Stimulated activated CD8-positive, alpha-beta memory T cell treated with anti-CD3 and anti-CD28 coated beads, Interleukin-15, amount 100 ng/mL, for 4 hours (primary cell): Measurements from ENCODE around the gene MPP4.
"Not testable (repeated sequence)": the region's sequence is repeated elsewhere in the genome, so short reads cannot be mapped to it uniquely, and the experiment has no call there.

Experiments used
- DNase-seq, 2 donors: peaks; one replicate each; pipeline ENCODE4 v3.0.0-alpha.2; 2020; ENCODE audit warnings: low read depth in 2 of 2

Gene MPP4

GRCh38 chr2:201671205-201671604 lies 27.2 kb downstream of the MPP4 start:
- DNase-seq = not testable (repeated sequence)

DNA sequence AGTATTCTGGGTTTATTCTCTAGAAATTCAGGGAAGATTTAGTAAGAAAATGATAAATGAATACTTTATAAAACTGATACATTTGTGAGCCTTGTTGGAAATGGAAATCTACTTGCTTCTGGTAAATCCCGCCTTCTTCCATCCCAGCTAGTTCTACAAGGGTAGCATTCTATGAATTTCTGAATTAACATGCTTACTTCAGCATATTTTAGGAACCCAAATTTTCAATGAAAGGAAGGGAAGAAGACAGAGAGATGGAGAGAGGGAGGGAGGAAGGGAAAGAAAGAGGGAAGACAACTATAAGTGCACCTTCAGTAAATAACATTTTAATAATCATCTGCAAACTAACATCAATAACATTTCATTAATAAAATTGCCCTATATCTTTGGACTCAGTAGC lies 28.6 kb downstream of the MPP4 start:
- DNase-seq = no peak

DNA sequence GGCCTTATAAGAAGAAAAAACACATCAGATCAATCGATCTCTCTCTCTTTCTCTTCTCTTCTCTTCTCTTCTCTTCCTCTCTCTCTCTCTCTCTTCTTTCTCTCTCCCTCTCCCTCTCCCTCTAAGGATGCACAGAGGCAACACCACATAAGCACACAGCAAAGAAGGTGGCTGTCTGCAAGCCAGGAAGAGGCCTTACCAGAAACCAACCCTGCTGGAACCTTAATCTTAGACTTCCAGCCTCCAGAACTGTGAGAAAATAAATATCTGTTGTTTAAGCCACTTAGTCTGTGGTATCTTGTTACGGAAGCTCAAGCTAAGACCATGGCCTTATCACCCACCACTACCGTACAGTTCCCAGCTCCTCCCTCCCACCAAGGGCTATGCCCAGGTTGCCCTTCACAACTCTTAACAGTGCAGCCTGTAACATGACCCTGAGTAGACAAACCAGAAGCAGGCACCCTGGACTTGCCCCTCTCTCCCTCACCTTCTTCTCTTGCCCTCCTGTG lies 30.0 kb downstream of the MPP4 start:
- DNase-seq = no peak

GRCh38 chr2:201664334-201664733 lies 34.1 kb downstream of the MPP4 start:
- DNase-seq = no peak

DNA sequence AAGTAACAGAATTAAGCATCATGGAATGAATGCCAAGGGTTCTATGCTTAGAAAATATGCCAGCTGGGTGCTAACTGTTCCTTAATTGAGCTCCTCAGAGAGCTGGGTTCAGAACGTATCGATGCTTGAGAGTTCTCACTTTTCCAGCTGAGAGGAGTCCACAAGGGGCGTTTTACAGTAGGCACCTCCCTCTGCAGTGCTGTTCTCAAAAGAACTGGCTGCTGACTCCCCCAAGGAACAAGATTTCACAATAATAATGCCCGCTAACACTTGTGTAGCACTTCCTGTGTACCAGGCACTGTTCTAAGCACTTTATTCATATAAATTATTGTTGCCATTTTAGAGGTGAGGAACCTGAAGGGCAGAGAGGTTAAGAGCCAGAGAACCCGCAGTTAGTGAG lies 37.1 kb downstream of the MPP4 start:
- DNase-seq = no peak

- no peak for DNase-seq
These were observed 38.0 kb downstream of the MPP4 start for GRCh38 chr2:201660293-201660895.

DNA sequence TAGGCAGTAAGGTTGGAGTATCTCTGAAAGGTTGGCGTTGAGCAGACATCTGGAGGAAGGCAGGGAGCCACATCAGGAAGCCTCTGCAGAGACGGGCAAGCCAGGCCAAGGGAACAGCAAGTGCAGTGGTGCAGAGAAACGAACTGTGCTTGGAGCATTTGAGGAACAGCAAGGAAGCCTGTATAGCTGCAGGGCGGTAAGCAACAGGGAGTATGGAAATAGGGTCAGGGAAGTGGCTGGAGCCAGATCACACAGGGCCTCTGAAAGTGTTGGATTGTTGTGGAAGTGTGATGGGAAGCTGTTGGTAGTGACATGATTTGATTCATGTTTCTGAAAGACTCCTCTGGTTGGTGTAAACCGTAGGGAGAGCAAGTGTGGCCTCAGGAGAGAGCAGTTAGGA lies 41.7 kb downstream of the MPP4 start:
- no peak for DNase-seq

- DNase-seq = peak in 1 of 2 donors; percentile 3
These were observed 42.3 kb downstream of the MPP4 start for GRCh38 chr2:201656102-201656501.

DNA sequence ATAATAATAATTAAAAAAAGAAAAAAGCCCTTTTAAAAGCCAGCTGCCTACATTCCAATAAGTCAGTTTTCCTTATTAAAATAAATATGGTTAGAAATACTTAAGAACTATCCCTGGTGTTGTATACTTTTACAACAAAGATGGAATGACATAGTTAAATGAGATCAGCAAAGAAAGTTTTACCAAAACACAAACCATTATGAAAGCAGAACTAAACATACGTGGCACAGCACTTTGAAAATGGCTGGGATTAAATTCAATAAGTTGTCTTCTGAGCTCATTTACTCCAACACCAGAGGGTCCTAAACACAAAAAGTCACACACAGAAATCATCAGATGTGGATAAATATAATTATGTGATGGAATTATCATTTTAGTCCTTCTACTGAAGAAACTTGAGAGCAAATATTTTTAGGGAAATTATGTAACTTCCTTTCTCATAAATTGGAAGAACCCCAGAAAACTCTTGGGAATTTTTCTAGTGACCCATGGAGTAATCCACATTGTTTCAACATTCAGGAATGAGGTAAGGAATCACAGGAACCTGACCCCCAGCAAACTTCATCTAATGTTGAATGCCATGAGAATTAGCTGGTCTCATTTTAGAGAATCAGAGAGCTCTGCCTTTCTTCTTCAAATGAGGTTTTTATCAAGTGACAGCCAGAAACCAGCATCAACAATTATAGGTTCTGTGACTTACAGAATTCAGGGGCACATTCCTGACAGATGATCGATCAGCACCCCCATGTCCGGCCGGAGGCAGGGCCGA lies 43.6 kb downstream of the MPP4 start:
- no peak for DNase-seq

DNA sequence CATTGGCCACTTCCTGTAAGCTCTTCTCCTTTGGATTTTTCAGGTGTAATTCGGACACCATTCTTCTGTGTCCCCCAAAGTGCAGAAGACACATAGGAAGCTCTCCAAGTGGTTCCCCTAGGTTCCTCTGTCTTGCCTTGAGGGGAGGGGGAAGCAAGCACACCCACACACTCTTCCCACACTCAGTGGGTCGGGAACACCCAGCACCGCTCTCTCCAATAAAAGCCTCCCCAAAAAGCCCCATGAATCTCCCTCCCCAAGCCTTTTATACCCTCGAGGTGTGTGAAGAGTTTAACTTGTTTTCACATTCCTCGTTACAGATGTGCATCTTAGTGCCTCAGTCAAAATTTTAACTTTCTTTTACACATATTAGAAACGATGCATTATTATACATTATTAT lies 45.2 kb downstream of the MPP4 start:
- no peak for DNase-seq

- DNase-seq = no peak
These were observed 49.0 kb downstream of the MPP4 start for GRCh38 chr2:201649442-201649841.

DNA sequence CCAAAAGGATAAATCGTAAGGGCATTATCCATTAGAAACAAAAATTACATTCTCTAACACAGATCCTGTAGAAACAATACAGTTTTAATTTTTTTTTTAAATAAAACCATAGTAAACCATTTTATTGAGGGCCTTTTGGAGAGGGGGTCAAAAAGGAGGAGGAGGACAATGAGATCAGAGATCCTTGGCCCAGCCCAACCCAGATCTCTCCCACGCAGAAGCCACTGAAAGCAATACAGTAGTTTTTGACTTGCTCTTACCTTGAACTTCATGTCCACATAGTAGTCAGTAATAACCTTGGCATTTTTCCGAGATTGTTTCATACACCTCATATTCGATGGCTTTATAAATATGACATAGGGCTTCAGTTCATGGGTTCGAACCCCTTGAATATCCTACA lies 51.0 kb downstream of the MPP4 start:
- DNase-seq = no peak

DNA sequence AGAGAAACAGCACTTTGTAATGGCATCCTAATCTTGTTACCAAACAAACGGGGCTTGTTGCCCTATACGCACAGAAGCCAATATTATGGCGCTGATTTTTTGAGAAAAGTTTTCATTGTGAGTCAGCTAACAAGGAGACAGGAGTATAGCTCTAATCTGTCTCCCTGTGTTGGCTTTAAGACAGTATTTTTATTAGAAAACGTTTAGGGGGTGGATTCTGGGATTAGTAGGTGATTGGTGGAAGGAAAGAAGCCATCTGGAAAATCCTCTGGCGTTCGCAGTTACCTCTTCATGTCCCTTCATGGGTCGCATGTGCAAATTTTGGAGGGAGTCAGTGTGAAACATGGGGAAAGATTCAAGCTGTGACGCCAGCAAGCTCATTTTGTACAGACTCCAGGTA lies 54.4 kb downstream of the MPP4 start:
- no peak for DNase-seq

- DNase-seq = peak; percentile 16 to 29
These were observed 55.1 kb downstream of the MPP4 start, which contains the start of gene TMEM237 for GRCh38 chr2:201643216-201643890. TMEM237 (minus strand) TSS chr2:201643503; CDS start chr2:201643400, 103 bp downstream.

DNA sequence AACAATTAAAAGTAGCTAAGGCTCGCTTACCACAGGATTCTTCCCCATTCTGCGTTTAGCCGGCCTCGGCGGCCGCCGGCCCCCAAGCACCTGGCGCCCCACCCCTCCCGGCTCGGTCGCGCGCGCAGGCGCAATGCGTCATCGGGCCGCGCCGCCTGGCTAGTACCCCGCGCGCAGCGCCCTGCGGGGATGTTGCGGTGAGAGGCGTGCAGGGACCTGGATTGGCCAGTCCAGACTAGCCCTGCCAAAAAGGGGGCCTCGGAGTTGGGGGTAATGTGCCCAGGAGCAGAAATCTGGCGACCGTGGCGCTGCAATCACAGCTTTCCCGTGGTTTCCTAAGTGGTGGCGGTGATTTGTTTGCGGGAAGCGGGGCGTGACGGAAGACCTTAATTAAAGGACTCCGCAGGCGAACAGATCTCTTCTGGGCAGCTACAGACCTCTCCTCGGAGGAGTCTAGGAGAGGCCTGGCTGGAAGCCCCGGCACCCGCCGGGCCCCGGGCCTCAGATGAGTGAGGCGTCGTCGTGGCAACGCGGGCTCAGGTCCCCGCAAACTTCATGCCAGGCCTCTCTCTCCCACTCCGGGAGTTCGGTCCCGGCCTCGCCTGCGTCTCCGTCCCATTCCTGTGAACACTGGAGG lies 55.7 kb downstream of the MPP4 start:
- peak; percentile 65 to 70 for DNase-seq

DNA sequence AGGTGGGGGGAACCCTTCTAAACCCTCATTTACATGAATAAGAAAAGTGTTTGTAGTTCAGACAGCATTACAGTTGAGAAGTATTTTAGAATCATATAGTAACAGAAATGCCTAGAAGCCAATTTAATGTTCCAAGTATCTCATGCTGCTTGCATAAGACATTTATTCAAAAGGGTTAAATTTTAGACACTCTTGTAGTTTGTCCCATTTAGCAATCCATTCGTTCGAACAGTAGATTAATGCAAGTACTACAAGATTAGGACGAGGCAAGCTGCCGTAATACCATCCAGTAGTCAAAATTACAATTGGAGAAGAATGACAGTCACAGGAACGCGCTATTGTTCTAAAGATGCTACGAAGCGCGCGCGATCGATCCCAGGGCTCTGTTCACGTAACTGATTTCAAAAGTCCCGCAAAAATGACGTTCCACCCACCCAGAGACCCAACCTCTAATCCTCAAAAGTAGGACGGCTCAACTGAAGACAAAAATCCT lies 56.3 kb downstream of the MPP4 start:
- DNase-seq = no peak

DNA sequence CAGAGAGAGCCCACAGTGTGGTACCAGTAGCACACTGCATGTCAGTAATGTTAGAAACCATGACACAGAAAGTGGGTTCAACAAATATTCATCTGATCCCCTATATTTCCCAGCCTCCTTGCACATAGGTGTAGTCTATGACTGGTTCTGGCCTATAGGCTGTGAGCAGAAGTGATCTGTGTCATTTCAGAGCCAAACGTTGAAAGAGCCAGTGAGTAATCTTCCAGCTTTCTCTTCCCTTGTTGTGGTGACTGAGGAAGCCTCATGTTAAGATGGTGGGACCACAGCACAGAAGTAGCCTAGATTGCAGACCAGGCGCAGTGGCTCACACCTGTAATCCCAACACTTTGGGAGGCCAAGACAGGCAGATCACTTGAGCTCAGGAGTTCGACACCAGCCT lies 59.2 kb downstream of the MPP4 start:
- DNase-seq = no peak

GRCh38 chr2:201638326-201638725 lies 60.1 kb downstream of the MPP4 start:
- DNase-seq = no peak

GRCh38 chr2:201633661-201634249 lies 64.7 kb downstream of the MPP4 start:
- no peak for DNase-seq

GRCh38 chr2:201631041-201631440 lies 67.4 kb downstream of the MPP4 start:
- DNase-seq = no peak

DNA sequence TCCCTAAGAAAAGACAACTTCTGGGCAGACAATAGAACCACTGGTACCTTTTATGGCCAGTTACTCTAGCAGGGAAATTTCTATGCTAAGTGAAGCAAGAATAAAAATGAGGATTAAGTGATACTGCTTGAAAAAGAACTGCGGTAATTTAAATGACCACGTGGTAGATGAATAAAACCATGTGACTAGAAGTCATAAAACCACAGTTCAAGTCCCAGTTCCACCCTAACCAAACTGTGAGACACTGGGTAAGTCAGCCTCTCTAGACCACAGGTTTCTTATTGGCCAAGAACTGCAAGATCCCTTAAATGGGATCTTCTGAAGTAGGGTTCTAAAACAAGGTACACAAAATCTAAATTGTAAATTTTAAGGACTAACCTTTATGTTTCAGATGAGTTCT lies 67.9 kb downstream of the MPP4 start:
- DNase-seq = no peak

GRCh38 chr2:201628545-201628944 lies 69.9 kb downstream of the MPP4 start:
- DNase-seq = no peak
